GM12873 (cell line): ENCODE data around the gene ALKBH8.

ENCODE experiments used
- TF ChIP-seq, protein P1 (sequence below): IDR thresholded peaks from 2 replicates; pipeline ENCODE4 v1.5.1; 2012; ENCODE audit warnings: low read depth, mild to moderate bottlenecking, moderate library complexity, low read length, control low read depth; ENCODE audit not compliant: insufficient read depth; ENCODE audit errors: missing control alignments

ALKBH8 gene

GRCh38 chr11:107587306-107587979 is 21.9 kb upstream of the ALKBH8 start:
- TF ChIP-seq, protein P1, sequence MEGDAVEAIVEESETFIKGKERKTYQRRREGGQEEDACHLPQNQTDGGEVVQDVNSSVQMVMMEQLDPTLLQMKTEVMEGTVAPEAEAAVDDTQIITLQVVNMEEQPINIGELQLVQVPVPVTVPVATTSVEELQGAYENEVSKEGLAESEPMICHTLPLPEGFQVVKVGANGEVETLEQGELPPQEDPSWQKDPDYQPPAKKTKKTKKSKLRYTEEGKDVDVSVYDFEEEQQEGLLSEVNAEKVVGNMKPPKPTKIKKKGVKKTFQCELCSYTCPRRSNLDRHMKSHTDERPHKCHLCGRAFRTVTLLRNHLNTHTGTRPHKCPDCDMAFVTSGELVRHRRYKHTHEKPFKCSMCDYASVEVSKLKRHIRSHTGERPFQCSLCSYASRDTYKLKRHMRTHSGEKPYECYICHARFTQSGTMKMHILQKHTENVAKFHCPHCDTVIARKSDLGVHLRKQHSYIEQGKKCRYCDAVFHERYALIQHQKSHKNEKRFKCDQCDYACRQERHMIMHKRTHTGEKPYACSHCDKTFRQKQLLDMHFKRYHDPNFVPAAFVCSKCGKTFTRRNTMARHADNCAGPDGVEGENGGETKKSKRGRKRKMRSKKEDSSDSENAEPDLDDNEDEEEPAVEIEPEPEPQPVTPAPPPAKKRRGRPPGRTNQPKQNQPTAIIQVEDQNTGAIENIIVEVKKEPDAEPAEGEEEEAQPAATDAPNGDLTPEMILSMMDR, result no peak

GRCh38 chr11:107583629-107584195 is 18.2 kb upstream of the ALKBH8 start:
- TF ChIP-seq, protein P1, result no peak

- TF ChIP-seq, protein P1, result no peak
These were observed 15.6 kb upstream of the ALKBH8 start for GRCh38 chr11:107581147-107581546.

DNA sequence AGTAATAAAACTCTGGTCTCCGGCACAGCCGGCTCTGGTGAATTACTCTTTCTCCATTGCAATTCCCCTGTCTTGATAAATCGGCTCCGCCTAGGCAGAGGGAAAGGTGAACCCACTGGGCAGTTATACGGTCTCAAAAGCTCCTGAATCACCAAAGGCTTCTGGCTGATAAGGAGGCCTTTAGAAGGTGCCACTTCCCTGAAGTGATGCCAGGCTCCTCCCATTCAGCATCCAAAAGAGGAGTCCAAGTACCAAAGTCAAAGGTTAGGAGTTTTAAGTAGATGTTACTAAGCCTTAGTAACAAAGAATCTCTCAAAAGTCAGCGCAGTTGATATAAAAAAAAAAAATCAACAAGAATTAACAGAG is 11.8 kb upstream of the ALKBH8 start:
- TF ChIP-seq, protein P1, result no peak

- TF ChIP-seq, protein P1, result peak; percentile 73
These were observed 11.2 kb upstream of the ALKBH8 start for GRCh38 chr11:107576497-107577345.

DNA sequence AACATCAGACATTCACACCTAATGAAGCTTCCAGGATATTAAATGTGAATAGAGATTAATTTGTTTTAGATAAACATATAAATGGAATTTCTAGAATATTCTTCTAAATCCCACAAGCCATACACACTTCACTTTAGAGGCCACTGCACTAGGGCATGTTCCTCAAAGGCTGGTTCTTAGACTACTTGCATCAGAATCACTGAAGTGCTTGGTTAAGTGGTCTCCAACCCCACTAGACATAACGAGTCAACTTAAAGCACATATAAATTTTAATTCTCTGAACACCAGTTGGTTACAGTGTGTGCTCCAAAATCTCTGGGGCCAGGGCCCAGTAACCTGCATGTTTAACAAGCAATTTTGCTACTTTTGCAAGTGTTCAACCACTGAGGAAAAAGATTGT is 7.9 kb upstream of the ALKBH8 start:
- TF ChIP-seq, protein P1, result no peak

- TF ChIP-seq, protein P1, result no peak
These were observed 4.5 kb upstream of the ALKBH8 start for GRCh38 chr11:107570015-107570414.
